Osteoblast (primary cell): ENCODE measurements around the gene SLC46A2. TPM values are rescaled to one million over a fixed set of nuclear protein-coding genes. Genes with fewer than 3 reads are reported as not detected.

Experiments
- DNase-seq: peaks from one replicate; pipeline ENCODE4 v3.0.0; 2011; ENCODE audit warnings: low spot score, mixed read lengths; ENCODE audit not compliant: insufficient read length; ENCODE audit errors: missing footprints
- H2AFZ ChIP-seq: 2 replicates; pipeline ENCODE4 v1.6.0; 2011; ENCODE audit warnings: mild to moderate bottlenecking, low read length
- H3K27ac ChIP-seq: 2 replicates; pipeline ENCODE4 v1.5.1; 2011; ENCODE audit warnings: mild to moderate bottlenecking, low read depth, low read length, moderate library complexity
- H3K27me3 ChIP-seq: 2 replicates; pipeline ENCODE4 v1.6.0; 2012; ENCODE audit warnings: mild to moderate bottlenecking, control low read depth, inconsistent platforms, low read length, moderate library complexity; ENCODE audit not compliant: insufficient read depth
- H3K36me3 ChIP-seq: 2 replicates; pipeline ENCODE4 v1.5.1; 2011; ENCODE audit warnings: mild to moderate bottlenecking, low read length, control low read depth, moderate library complexity; ENCODE audit not compliant: insufficient read depth
- H3K4me1 ChIP-seq: 2 replicates; pipeline ENCODE4 v1.5.1; 2011; ENCODE audit warnings: mild to moderate bottlenecking, low read length, control low read depth, moderate library complexity; ENCODE audit not compliant: insufficient read depth
- H3K4me2 ChIP-seq: 2 replicates; pipeline ENCODE4 v1.6.0; 2011; ENCODE audit warnings: mild to moderate bottlenecking, low read length; ENCODE audit not compliant: insufficient read depth
- H3K4me3 ChIP-seq: fragments of 200-600 bp; sonication (generic); 3 replicates; pipeline ENCODE4 v1.5.1; 2012; ENCODE audit warnings: mild to moderate bottlenecking, low read length, inconsistent platforms; ENCODE audit not compliant: insufficient read depth
- H3K79me2 ChIP-seq: 2 replicates; pipeline ENCODE4 v1.6.0; 2012; ENCODE audit warnings: mild to moderate bottlenecking, low read length, control low read depth, inconsistent platforms; ENCODE audit not compliant: insufficient read depth
- H3K9me3 ChIP-seq: 2 replicates; pipeline ENCODE4 v1.5.1; 2011; ENCODE audit warnings: low read depth, low read length, control low read depth
- H4K20me1 ChIP-seq: 2 replicates; pipeline ENCODE4 v1.6.0; 2012; ENCODE audit warnings: mild to moderate bottlenecking, low read length, control low read depth; ENCODE audit not compliant: insufficient read depth
- total RNA-seq: library from RNA; depleted of rRNA; stranded (reverse); fragments of >200 nt; gene quantifications from 2 replicates; pipeline ENCODE4 v1.2.3, GENCODE V29; 2012
- TF ChIP-seq, protein P1 (sequence below): IDR thresholded peaks from 2 replicates; pipeline ENCODE4 v1.5.1; 2011; ENCODE audit warnings: mild to moderate bottlenecking, low read depth, low read length, moderate library complexity; ENCODE audit errors: extremely low read depth

Gene SLC46A2
- total RNA-seq, 1 donor, result under 0.01 TPM

- H3K9me3 ChIP-seq, result no peaks in the 10 kb centered on the region
- no peak overlapping the region for H3K4me2 ChIP-seq
- H4K20me1 ChIP-seq, result no peaks in the 10 kb centered on the region
- DNase-seq, result peak; percentile 64
- no peak overlapping the region for H3K4me3 ChIP-seq
- H3K79me2 ChIP-seq, result no peaks in the 10 kb centered on the region
- no peaks in the 10 kb centered on the region for H3K27me3 ChIP-seq
- H3K36me3 ChIP-seq, result no peaks in the 10 kb centered on the region
- H2AFZ ChIP-seq, result no peak overlapping the region
- TF ChIP-seq, protein P1, sequence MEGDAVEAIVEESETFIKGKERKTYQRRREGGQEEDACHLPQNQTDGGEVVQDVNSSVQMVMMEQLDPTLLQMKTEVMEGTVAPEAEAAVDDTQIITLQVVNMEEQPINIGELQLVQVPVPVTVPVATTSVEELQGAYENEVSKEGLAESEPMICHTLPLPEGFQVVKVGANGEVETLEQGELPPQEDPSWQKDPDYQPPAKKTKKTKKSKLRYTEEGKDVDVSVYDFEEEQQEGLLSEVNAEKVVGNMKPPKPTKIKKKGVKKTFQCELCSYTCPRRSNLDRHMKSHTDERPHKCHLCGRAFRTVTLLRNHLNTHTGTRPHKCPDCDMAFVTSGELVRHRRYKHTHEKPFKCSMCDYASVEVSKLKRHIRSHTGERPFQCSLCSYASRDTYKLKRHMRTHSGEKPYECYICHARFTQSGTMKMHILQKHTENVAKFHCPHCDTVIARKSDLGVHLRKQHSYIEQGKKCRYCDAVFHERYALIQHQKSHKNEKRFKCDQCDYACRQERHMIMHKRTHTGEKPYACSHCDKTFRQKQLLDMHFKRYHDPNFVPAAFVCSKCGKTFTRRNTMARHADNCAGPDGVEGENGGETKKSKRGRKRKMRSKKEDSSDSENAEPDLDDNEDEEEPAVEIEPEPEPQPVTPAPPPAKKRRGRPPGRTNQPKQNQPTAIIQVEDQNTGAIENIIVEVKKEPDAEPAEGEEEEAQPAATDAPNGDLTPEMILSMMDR, result no peak
- H3K27ac ChIP-seq, result no peak overlapping the region
- peaks cover 30% of the 10 kb centered on the region for H3K4me1 ChIP-seq
These were observed 5.4 kb downstream of the SLC46A2 start for GRCh38 chr9:112885324-112885723.

DNA sequence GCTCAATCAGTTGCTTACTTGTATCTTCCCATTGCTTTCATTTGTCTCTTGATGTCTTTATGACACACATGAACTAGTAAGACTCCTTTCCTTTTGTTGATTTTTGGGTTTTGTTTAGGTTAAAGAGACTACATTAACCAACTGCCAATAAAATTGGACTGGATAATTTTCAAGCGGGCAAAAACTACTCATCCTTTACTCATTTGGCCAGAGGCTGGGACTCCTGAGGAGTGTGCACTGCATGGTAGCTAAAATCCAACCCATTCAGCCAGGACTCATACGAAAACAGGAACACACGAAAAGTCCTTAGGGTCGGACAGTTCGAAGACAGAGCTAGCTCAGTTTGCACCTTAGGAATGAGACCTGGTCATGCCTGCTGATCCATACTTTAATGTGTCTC, 6.0 kb downstream of the SLC46A2 start:
- no peak overlapping the region for H2AFZ ChIP-seq
- TF ChIP-seq, protein P1, result no peak
- H3K4me2 ChIP-seq, result peak overlapping the region; percentile 63
- H3K36me3 ChIP-seq, result no peaks in the 10 kb centered on the region
- H3K9me3 ChIP-seq, result no peaks in the 10 kb centered on the region
- H3K4me1 ChIP-seq, result peaks cover 28% of the 10 kb centered on the region
- peak overlapping the region; percentile 1 for H3K4me3 ChIP-seq
- no peak for DNase-seq
- H4K20me1 ChIP-seq, result no peaks in the 10 kb centered on the region
- no peaks in the 10 kb centered on the region for H3K27me3 ChIP-seq
- no peaks in the 10 kb centered on the region for H3K79me2 ChIP-seq
- peak overlapping the region; percentile 46 for H3K27ac ChIP-seq

- Histone ChIP-seq H3K36me3 (no peaks in the 10 kb centered on the region), H3K79me2 (no peaks in the 10 kb centered on the region), H2AFZ (peak overlapping the region; percentile 37), H3K27me3 (no peaks in the 10 kb centered on the region), H3K4me1 (peaks cover 28% of the 10 kb centered on the region), H4K20me1 (no peaks in the 10 kb centered on the region), H3K4me2 (peak overlapping the region; percentile 63), H3K9me3 (no peaks in the 10 kb centered on the region), H3K27ac (peak overlapping the region; percentile 46), H3K4me3 (peak overlapping the region; percentile 1)
- TF ChIP-seq, protein P1, result no peak
- DNase-seq, result peak; percentile 94
These were observed 6.6 kb downstream of the SLC46A2 start for GRCh38 chr9:112884101-112884500.

DNA sequence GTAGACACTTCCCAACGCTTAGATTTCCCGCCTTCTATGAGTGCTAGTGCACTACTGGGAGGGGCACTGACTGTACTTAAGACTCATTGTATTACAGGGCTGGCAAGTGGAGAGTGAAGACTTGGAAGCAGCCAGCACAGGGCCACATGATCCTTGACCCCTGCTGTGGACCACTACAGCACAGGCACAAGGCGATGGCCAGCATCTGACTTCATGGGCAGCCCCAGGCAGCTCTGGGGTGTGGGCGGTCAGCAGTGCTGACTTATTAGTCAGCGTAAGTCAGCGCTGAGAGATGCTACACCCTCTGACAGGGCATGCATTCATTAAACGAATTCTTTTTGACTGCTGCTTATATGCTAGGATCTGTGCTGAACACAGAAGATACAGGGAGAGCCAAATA, 9.3 kb downstream of the SLC46A2 start:
- no peaks in the 10 kb centered on the region for H3K9me3 ChIP-seq
- peaks cover 2% of the 10 kb centered on the region for H3K36me3 ChIP-seq
- H3K4me3 ChIP-seq, result no peak overlapping the region
- peak overlapping the region; percentile 49 for H3K27ac ChIP-seq
- DNase-seq, result peak; percentile 91
- H3K4me1 ChIP-seq, result peaks cover 28% of the 10 kb centered on the region
- H3K4me2 ChIP-seq, result no peak overlapping the region
- H3K27me3 ChIP-seq, result no peaks in the 10 kb centered on the region
- H4K20me1 ChIP-seq, result no peaks in the 10 kb centered on the region
- no peak overlapping the region for H2AFZ ChIP-seq
- no peaks in the 10 kb centered on the region for H3K79me2 ChIP-seq
- TF ChIP-seq, protein P1, result no peak
